Tibial nerve (tissue), 4 donors: Measurements from ENCODE around the gene ARHGAP26. TPM values are rescaled to one million over a fixed set of nuclear protein-coding genes. Genes with fewer than 3 reads are reported as not detected.
"Not testable (repeated sequence)": the region's sequence is repeated elsewhere in the genome, so short reads cannot be mapped to it uniquely, and the experiment has no call there.

Experiments used
- DNase-seq, 2 donors: peaks; one replicate each; pipeline ENCODE4 v3.0.0-alpha.2; 2019; ENCODE audit warnings: low spot score in 2 of 2
- H3K27ac ChIP-seq, 4 donors: fragments of 200-600 bp; sonication (generic) in 3 of 4; one replicate each; pipeline ENCODE4 v1.5.1; 2017 to 2019; ENCODE audit warnings: mild to moderate bottlenecking in 1 of 4
- H3K27me3 ChIP-seq, 2 donors: fragments of 200-600 bp; sonication (generic) in 1 of 2; one replicate each; pipeline versions ENCODE4 v1.5.1 to v1.6.0; 2017 to 2019
- H3K36me3 ChIP-seq, 3 donors: fragments of 200-600 bp; sonication (generic); one replicate each; pipeline ENCODE4 v1.5.1; 2018 to 2019
- H3K4me1 ChIP-seq, 4 donors: fragments of 200-600 bp; sonication (generic) in 3 of 4; one replicate each; pipeline ENCODE4 v1.5.1; 2017 to 2019
- H3K4me3 ChIP-seq, 4 donors: fragments of 200-600 bp; sonication (generic) in 3 of 4; one replicate each; pipeline ENCODE4 v1.5.1; 2017 to 2019; ENCODE audit warnings: mild to moderate bottlenecking in 1 of 4, moderate library complexity in 1 of 4
- H3K9me3 ChIP-seq, 4 donors: fragments of 200-600 bp; sonication (generic) in 3 of 4; one replicate each; pipeline ENCODE4 v1.5.1; 2017 to 2019
- CTCF ChIP-seq, 5 experiments: fragments of 200-600 bp in 3 of 5; fragments of 450-650 bp in 2 of 5; sonication (generic) in 3 of 5; IDR thresholded peaks; one replicate each; pipeline ENCODE4 v1.5.1; 2016 to 2019; ENCODE audit warnings: antibody characterized with exemption in 5 of 5, mild to moderate bottlenecking in 3 of 5, moderate library complexity in 2 of 5
- EP300 ChIP-seq, 2 donors: sonication (generic); formaldehyde crosslinking; IDR thresholded peaks; one replicate each; pipeline ENCODE4 v1.6.1; 2017; ENCODE audit warnings: antibody characterized with exemption in 2 of 2, mild to moderate bottlenecking in 1 of 2
- POLR2A ChIP-seq, 2 donors: fragments of 450-650 bp; IDR thresholded peaks; one replicate each; pipeline ENCODE4 v1.6.1; 2017; ENCODE audit warnings: antibody characterized with exemption in 2 of 2, mild to moderate bottlenecking in 2 of 2, moderate library complexity in 2 of 2
- WGBS, 2 donors: methylation state at CpG; one replicate each; pipeline ENCODE4 v1.1.5; 2018; 5-methylcytosine and 5-hydroxymethylcytosine counted together
- total RNA-seq, 4 donors: library from RNA; depleted of rRNA; stranded (reverse); fragments of >200 nt; gene quantifications; one replicate each; pipeline ENCODE4 v1.1.0, GENCODE V29; 2016

ARHGAP26 gene
- total RNA-seq, 4 donors from 2014 or later, result 33.7 to 77.8 (median 57.8) TPM

GRCh38 chr5:143092711-143093451, 322.7 kb downstream of the ARHGAP26 start:
- not testable (repeated sequence) for H3K4me1 ChIP-seq, DNase-seq, H3K36me3 ChIP-seq, H3K27ac ChIP-seq, H3K27me3 ChIP-seq, H3K4me3 ChIP-seq, H3K9me3 ChIP-seq
- WGBS, 2 donors, result 85 to 90% methylated on average over 8 of the region's 8 CpGs

GRCh38 chr5:143093452-143094086, 323.4 kb downstream of the ARHGAP26 start:
- H3K36me3 ChIP-seq, result no peaks in the 10 kb centered on the region
- H3K4me3 ChIP-seq, result peak overlapping the region in 1 of 4 donors; percentile 37
- no peaks in the 10 kb centered on the region for H3K27me3 ChIP-seq
- WGBS, 2 donors, result 63 to 71% methylated on average over 5 of the region's 5 CpGs
- TF ChIP-seq EP300 (IDR thresholded peaks at IDR 0.05), result no peak
- TF ChIP-seq CTCF (IDR thresholded peaks at IDR 0.05), result no peak
- TF ChIP-seq POLR2A (IDR thresholded peaks at IDR 0.05), result no peak
- H3K9me3 ChIP-seq, result no peaks in the 10 kb centered on the region
- no peak for DNase-seq
- peak overlapping the region in 2 of 4 donors; percentile 36 to 49 for H3K27ac ChIP-seq
- no peaks in the 10 kb centered on the region for H3K4me1 ChIP-seq

DNA sequence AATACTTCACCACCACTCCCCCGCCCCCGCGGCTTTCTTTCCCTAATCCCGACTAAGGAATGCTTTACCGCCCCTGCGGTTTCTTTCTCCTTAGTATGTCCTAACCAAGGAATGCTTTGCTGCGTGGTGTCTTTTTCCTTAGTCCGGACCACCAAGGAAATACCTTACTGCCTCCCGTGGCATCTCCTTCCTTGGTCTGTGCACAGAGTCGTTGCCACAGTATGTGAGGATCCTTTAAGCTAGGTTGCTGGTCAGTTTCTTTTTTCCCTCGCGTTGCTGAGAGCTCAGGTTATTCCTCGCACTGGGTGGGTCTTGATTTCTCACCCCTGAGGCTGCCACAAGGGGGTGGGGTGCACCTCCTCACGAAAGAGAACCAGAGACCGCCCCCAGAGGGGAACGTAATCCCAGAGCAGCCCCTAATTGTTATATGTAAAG, 323.9 kb downstream of the ARHGAP26 start:
- no peaks in the 10 kb centered on the region for H3K27me3 ChIP-seq
- H3K36me3 ChIP-seq, result no peaks in the 10 kb centered on the region
- 50 to 65% methylated on average over 16 of the region's 16 CpGs for WGBS, 2 donors
- H3K27ac ChIP-seq, result peak overlapping the region in 2 of 4 donors; percentile 36 to 49
- no peak for DNase-seq
- TF ChIP-seq CTCF (IDR thresholded peaks at IDR 0.05) (no peak), POLR2A (IDR thresholded peaks at IDR 0.05) (no peak), EP300 (IDR thresholded peaks at IDR 0.05) (no peak)
- H3K4me3 ChIP-seq, result peak overlapping the region in 1 of 4 donors; percentile 37
- no peaks in the 10 kb centered on the region for H3K4me1 ChIP-seq
- no peaks in the 10 kb centered on the region for H3K9me3 ChIP-seq

- H3K36me3 ChIP-seq, H3K27ac ChIP-seq, H3K4me1 ChIP-seq, H3K4me3 ChIP-seq, H3K27me3 ChIP-seq, DNase-seq, H3K9me3 ChIP-seq: not testable (repeated sequence)
- 62 to 65% methylated on average over 3 of the region's 3 CpGs for WGBS, 2 donors
Measured at GRCh38 chr5:143094608-143095007, 324.4 kb downstream of the ARHGAP26 start.

DNA sequence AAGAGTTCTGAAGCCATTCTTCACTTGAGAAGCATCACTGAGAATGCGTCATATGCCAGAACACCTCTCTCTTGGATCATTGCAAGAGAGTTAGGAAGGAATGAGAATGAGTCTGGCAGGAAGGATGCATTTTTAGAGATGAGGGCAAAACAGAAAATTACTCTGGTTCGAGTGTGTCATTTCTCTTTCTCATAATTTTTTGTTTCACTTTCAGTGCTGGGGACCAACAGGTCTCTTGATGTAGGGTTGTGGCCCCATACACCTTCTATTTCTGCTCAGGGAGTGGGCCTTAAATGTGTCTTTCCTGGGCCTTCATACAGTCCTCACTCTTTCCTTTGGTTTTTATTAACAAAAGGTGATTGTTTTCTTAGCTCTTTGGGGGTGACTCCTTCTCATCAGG, 330.9 kb downstream of the ARHGAP26 start:
- Histone ChIP-seq H3K27me3 (no peaks in the 10 kb centered on the region), H3K4me1 (peaks cover 0 to 23% (median 4%) of the 10 kb centered on the region in 4 donors), H3K9me3 (no peaks in the 10 kb centered on the region), H3K36me3 (no peaks in the 10 kb centered on the region), H3K27ac (peak overlapping the region in 2 of 4 donors; percentile 84 to 86), H3K4me3 (no peak overlapping the region)
- DNase-seq, result no peak
- 69 to 79% methylated on average over 2 of the region's 2 CpGs for WGBS, 2 donors
- TF ChIP-seq CTCF (IDR thresholded peaks at IDR 0.05), result no peak
- TF ChIP-seq EP300 (IDR thresholded peaks at IDR 0.05), result no peak
- TF ChIP-seq POLR2A (IDR thresholded peaks at IDR 0.05), result no peak

DNA sequence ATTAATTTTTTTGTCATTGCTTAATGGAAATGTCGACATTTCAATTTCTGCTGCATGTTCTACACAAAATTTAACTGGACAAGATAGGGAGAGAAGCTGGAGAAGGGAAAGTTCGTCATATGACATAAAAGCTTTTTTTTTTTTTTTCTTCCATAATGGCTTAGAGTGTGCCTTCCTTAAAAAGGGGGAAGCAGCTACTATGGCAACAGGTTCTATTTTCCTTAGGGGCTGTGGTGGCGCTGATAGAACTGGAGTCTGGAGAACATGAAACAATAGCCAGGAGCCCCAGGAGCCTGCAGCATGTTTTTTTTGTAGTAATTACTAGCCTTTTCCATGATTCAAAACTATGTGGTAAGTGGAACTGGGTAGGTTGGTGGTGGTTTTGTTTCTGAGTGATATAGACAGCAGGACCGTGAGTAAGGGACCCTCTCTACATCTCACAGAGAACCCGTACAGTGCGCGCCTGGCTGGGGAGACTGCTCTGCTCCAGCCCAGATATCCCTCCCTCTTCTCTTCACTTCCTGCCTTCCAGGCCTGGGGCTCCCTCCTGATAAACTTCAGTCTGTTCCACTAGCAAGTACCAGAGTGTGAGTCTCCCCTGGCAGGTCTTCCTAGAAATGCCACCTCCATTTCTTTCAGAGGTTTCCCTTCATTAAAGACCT, 331.7 kb downstream of the ARHGAP26 start:
- H3K36me3 ChIP-seq, result no peaks in the 10 kb centered on the region
- 71 to 79% methylated on average over 7 of the region's 7 CpGs for WGBS, 2 donors
- H3K4me3 ChIP-seq, result no peak overlapping the region
- H3K27ac ChIP-seq, result peak overlapping the region; percentile 54 to 86 (median 70)
- TF ChIP-seq POLR2A (IDR thresholded peaks at IDR 0.05) (no peak), EP300 (IDR thresholded peaks at IDR 0.05) (no peak), CTCF (IDR thresholded peaks at IDR 0.05) (no peak)
- DNase-seq, result no peak
- H3K4me1 ChIP-seq, result peaks cover 0 to 24% (median 5%) of the 10 kb centered on the region in 4 donors
- no peaks in the 10 kb centered on the region for H3K27me3 ChIP-seq
- no peaks in the 10 kb centered on the region for H3K9me3 ChIP-seq
